HepG2 (cell line): Measurements from ENCODE around the gene PDZD8. TPM values are rescaled to one million over a fixed set of nuclear protein-coding genes. Genes with fewer than 3 reads are reported as not detected.

ENCODE experiments used
- ATAC-seq: fragments of 200-7000 bp; cut with Tn5 transposase; 3 replicates; pipeline ENCODE4 v1.9.1; 2020; ENCODE audit warnings: mild to moderate bottlenecking, moderate library complexity
- BruUV-seq: library from RNA; stranded (reverse); fragments of 400-500 nt; replicated peaks from 2 replicates; lab custom pipeline; 2021; lab: Mats Ljungman, UMichigan
- CTCF ChIA-PET: fragments of 300-600 bp; formaldehyde crosslinking; extraction: SDS; loops from one replicate; lab custom pipeline; 2021; ENCODE audit warnings: low total read pairs, inconsistent platforms, low intra/inter-chr PET ratio; lab: Yijun Ruan, JAX
- POLR2A ChIA-PET: fragments of 350-600 bp; sonication (Branson Sonifier 250); formaldehyde crosslinking; loops from one replicate; lab custom pipeline; 2020; ENCODE audit warnings: antibody characterized with exemption, inconsistent platforms; lab: Yijun Ruan, JAX
- DNase-seq: peaks from one replicate; pipeline ENCODE4 v3.0.0-alpha.2; 2015; ENCODE audit warnings: low spot score
- FAIRE-seq: peaks from 3 replicates; lab custom pipeline; 2011; peaks lifted over from hg19 to GRCh38; lab: Jason Lieb, UNC
- H2AFZ ChIP-seq: one replicate; pipeline ENCODE4 v1.6.1; 2011; ENCODE audit warnings: low read length, inconsistent platforms
- H3K27ac ChIP-seq: fragments of 300-600 bp; 3 replicates; pipeline ENCODE4 v1.8.0; 2011; ENCODE audit warnings: mixed run types, mild to moderate bottlenecking, mixed read lengths, low read length, inconsistent platforms; ENCODE audit not compliant: insufficient read depth; ENCODE audit errors: extremely low read length
- H3K27me3 ChIP-seq, 2 experiments: fragments of 200-600 bp in 1 of 2; 2 replicates in 1 of 2; 3 replicates in 1 of 2; pipeline versions ENCODE4 v1.6.0 to v1.8.0; 2011; ENCODE audit warnings: low read length in 2 of 2, mild to moderate bottlenecking in 2 of 2, moderate library complexity in 2 of 2, inconsistent platforms in 1 of 2; ENCODE audit not compliant: insufficient read depth in 2 of 2, control insufficient read depth in 1 of 2
- H3K36me3 ChIP-seq, 2 experiments: fragments of 200-600 bp in 1 of 2; replicated peaks in 1 of 2; 2 replicates in 1 of 2; 3 replicates in 1 of 2; pipeline versions ENCODE4 v1.5.1 to v1.8.0; 2011; ENCODE audit warnings: low read length in 2 of 2, inconsistent platforms in 1 of 2; ENCODE audit not compliant: insufficient read depth in 2 of 2, control insufficient read depth in 1 of 2
- H3K4me1 ChIP-seq: 2 replicates; pipeline ENCODE4 v1.5.1; 2012; ENCODE audit warnings: low read length, inconsistent platforms; ENCODE audit not compliant: insufficient read depth
- H3K4me2 ChIP-seq: 2 replicates; pipeline ENCODE4 v1.6.0; 2011; ENCODE audit warnings: low read depth, low read length, inconsistent platforms
- H3K4me3 ChIP-seq, 3 experiments: fragments of 200-600 bp in 1 of 3; sonication (generic), shearing (Covaris generic) in 1 of 3; replicated peaks in 1 of 3; 2 replicates each; pipeline ENCODE4 v1.5.1; 2011 to 2016; ENCODE audit warnings: low read length in 3 of 3, inconsistent platforms in 2 of 3, low read depth in 2 of 3, mild to moderate bottlenecking in 2 of 3, control low read depth in 1 of 3, mixed read lengths in 1 of 3; ENCODE audit not compliant: insufficient read depth in 1 of 3
- H3K79me2 ChIP-seq: one replicate; pipeline ENCODE4 v1.6.1; 2011; ENCODE audit warnings: low read length, inconsistent platforms; ENCODE audit not compliant: insufficient read depth
- H3K9ac ChIP-seq: 2 replicates; pipeline ENCODE4 v1.6.0; 2011; ENCODE audit warnings: mild to moderate bottlenecking, low read depth, low read length, inconsistent platforms; ENCODE audit not compliant: insufficient read depth
- H3K9me3 ChIP-seq: 2 replicates; pipeline ENCODE4 v1.5.1; 2012; ENCODE audit warnings: mild to moderate bottlenecking, low read length
- H4K20me1 ChIP-seq: 2 replicates; pipeline ENCODE4 v1.6.0; 2011; ENCODE audit warnings: inconsistent platforms, mild to moderate bottlenecking, low read length, moderate library complexity; ENCODE audit not compliant: insufficient read depth
- EZH2 ChIP-seq: conservative IDR thresholded peaks from 2 replicates; pipeline ENCODE4 v1.6.1; 2012; ENCODE audit warnings: mild to moderate bottlenecking, low read depth, low read length, moderate library complexity
- HNF4A ChIP-seq: sonication (generic); formaldehyde crosslinking; IDR thresholded peaks from 2 replicates; pipeline ENCODE4 v1.4.0; 2020; ENCODE audit warnings: missing genetic modification reagents
- KLF11 ChIP-seq: IDR thresholded peaks from 2 replicates; pipeline ENCODE4 v1.6.1; 2016; ENCODE audit warnings: missing compliant biosample characterization
- PHF21A ChIP-seq: sonication (generic); formaldehyde crosslinking; IDR thresholded peaks from 2 replicates; pipeline ENCODE4 v1.5.0; 2020; ENCODE audit warnings: mild to moderate bottlenecking, missing genetic modification reagents
- PHF8 ChIP-seq: sonication (generic); formaldehyde crosslinking; IDR thresholded peaks from 2 replicates; pipeline ENCODE4 v1.5.0; 2020; ENCODE audit warnings: missing genetic modification reagents
- REXO4 ChIP-seq: sonication (generic); formaldehyde crosslinking; IDR thresholded peaks from 2 replicates; pipeline ENCODE4 v1.8.0; 2022; ENCODE audit warnings: missing genetic modification reagents, mild to moderate bottlenecking, borderline replicate concordance
- RXRA ChIP-seq: sonication (generic); formaldehyde crosslinking; IDR thresholded peaks from 2 replicates; pipeline ENCODE4 v1.5.1; 2020; ENCODE audit warnings: missing genetic modification reagents
- SAP130 ChIP-seq: IDR thresholded peaks from 2 replicates; pipeline ENCODE4 v1.6.1; 2016; ENCODE audit warnings: low read depth
- SIX1 ChIP-seq: sonication (generic); formaldehyde crosslinking; IDR thresholded peaks from 2 replicates; pipeline ENCODE4 v1.4.0; 2020; ENCODE audit warnings: missing genetic modification reagents, borderline replicate concordance
- SRF ChIP-seq: IDR thresholded peaks from 2 replicates; pipeline ENCODE4 v1.6.1; 2011; ENCODE audit warnings: mild to moderate bottlenecking, low read depth, low read length, moderate library complexity
- ZNF556 ChIP-seq: sonication (generic); formaldehyde crosslinking; IDR thresholded peaks from 2 replicates; pipeline ENCODE4 v1.4.0; 2020; ENCODE audit warnings: mild to moderate bottlenecking, missing genetic modification reagents, borderline replicate concordance
- ZNF775 ChIP-seq: sonication (generic); formaldehyde crosslinking; IDR thresholded peaks from 2 replicates; pipeline ENCODE4 v1.4.0; 2020; ENCODE audit warnings: missing genetic modification reagents, mild to moderate bottlenecking, moderate library complexity, borderline replicate concordance
- WGBS: methylation state at CpG from one replicate; pipeline ENCODE4 v1.1.6; 2017; ENCODE audit warnings: low lambda C conversion rate; 5-methylcytosine and 5-hydroxymethylcytosine counted together
- in situ Hi-C: cut with HindIII; loops from 2 replicates; pipeline ENCODE4 v1.10.0; 2017; ENCODE audit warnings: low pct_unique_long_range_greater_than_20kb; ENCODE audit not compliant: extremely low pct_ligation_motif_present
- intact Hi-C: fragments of 100-400 bp; cut with micrococcal nuclease; formaldehyde crosslinking; loops from one replicate; pipeline ENCODE4 v1.10.0; 2022; ENCODE audit not compliant: unreplicated experiment
- polyA plus RNA-seq, 8 experiments: library from polyadenylated mRNA; depleted of rRNA in 3 of 8; stranded (reverse) in 7 of 8; unstranded in 1 of 8; fragments of >200 nt; fragmentation: Illumina TruSeq in 4 of 8; extraction: Trizol in 4 of 8; gene quantifications; 2 replicates each; pipeline versions ENCODE4 v1.2.1 to v1.2.3, GENCODE V29; 2011 to 2016; ENCODE audit warnings: low read depth in 4 of 8, missing spikeins in 1 of 8, mixed read lengths in 1 of 8; ENCODE audit not compliant: insufficient read depth in 1 of 8
- total RNA-seq, 5 experiments: library from RNA; depleted of rRNA; stranded (reverse); fragments of >200 nt; fragmentation: Illumina TruSeq; extraction: Trizol; gene quantifications; 2 replicates each; pipeline ENCODE4 v1.2.3, GENCODE V29; 2016; ENCODE audit warnings: low read depth in 1 of 5
- TF ChIP-seq, protein P1 (sequence below): sonication (generic); formaldehyde crosslinking; conservative IDR thresholded peaks from 2 replicates; pipeline ENCODE4 v1.8.0; 2022; ENCODE audit warnings: mild to moderate bottlenecking, moderate library complexity, missing genetic modification reagents
- TF ChIP-seq, protein P2 (sequence below): sonication (generic); formaldehyde crosslinking; conservative IDR thresholded peaks from 2 replicates; pipeline ENCODE4 v1.4.0; 2020; ENCODE audit warnings: missing genetic modification reagents
- TF ChIP-seq, protein P3 (sequence below): IDR thresholded peaks from 2 replicates; pipeline ENCODE4 v1.6.1; 2016; ENCODE audit warnings: control low read depth
- TF ChIP-seq, protein P4 (sequence below): sonication (generic); formaldehyde crosslinking; IDR thresholded peaks from 2 replicates; pipeline ENCODE4 v1.4.0; 2020; ENCODE audit warnings: missing genetic modification reagents, borderline replicate concordance
- TF ChIP-seq, protein P5 (sequence below): sonication (generic); formaldehyde crosslinking; IDR thresholded peaks from 2 replicates; pipeline ENCODE4 v1.4.0; 2020; ENCODE audit warnings: missing genetic modification reagents

Gene PDZD8
- total and polyA plus RNA-seq, 2 of the 13 experiments (the other 11 are each of a cell fraction or from before 2014, with no cell fraction given), result 11.2 to 32.0 TPM

DNA sequence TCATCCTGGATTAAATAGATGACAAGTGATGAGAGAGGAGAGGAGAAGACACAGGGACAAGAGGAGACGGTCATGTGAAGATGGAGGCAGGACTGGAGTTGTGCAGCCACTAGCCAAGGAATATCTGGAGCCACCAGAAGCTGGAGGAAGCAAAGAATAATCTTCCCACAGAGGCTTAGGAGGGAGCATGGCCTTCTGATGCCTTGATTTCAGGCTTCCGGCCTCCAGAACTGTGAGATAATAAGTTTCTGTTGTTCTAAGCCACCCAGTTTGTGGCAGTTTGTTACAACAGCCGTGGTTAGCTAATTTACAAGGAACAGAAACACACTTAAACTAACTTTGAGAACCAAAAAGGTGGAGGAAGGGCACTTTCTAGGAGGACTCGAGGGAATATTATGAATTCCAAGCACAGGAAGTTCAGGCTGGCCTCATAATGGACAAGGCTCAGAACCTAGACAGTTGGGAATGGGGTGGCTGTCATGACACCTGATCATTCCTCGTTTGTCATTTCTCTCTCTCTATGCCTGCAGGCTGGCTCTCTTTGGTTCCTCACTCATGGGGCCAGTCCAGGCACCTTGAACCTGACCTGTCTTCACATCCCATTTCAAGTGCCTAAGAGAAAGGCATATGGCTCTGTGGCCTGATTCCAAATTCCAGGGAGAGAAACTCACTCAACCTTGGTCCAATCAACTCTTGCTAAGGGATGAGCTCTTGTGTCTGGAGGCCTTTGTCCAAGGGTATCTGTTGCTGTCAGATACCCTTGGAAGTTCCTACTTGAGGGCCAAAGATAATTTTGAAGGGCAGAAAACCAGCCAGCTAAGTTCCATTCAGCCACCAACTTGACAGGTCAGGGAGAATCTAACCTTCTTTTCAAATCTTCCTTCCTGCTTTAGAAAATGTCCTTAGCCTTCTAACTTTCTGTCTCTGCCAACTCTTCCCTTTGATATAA lies 33.5 kb upstream of the PDZD8 start:
- no peak overlapping the region for H3K4me2 ChIP-seq
- intact Hi-C loops (loop anchor here (5.0 kb wide), 1 partner anchor 36 kb away; no protein-coding TSS in a partner anchor), in situ Hi-C loops (no loop called here)
- ATAC-seq (no peak), FAIRE-seq (no peak), DNase-seq (no peak)
- no peaks in the 10 kb centered on the region for H3K36me3 ChIP-seq
- no TSS peak for BruUV-seq
- 81% methylated on average over 5 of the region's 5 CpGs for WGBS
- H2AFZ ChIP-seq, result no peak overlapping the region
- CTCF ChIA-PET, result no interaction called here
- H3K79me2 ChIP-seq, result no peaks in the 10 kb centered on the region
- H3K27ac ChIP-seq, result no peak overlapping the region
- H3K9ac ChIP-seq, result no peak overlapping the region
- POLR2A ChIA-PET, result no interaction called here
- no peaks in the 10 kb centered on the region for H3K27me3 ChIP-seq
- no peak overlapping the region for H3K4me3 ChIP-seq
- H4K20me1 ChIP-seq, result no peaks in the 10 kb centered on the region
- H3K9me3 ChIP-seq, result no peaks in the 10 kb centered on the region
- H3K4me1 ChIP-seq, result peaks cover 56% of the 10 kb centered on the region
- TF ChIP-seq, protein P1, sequence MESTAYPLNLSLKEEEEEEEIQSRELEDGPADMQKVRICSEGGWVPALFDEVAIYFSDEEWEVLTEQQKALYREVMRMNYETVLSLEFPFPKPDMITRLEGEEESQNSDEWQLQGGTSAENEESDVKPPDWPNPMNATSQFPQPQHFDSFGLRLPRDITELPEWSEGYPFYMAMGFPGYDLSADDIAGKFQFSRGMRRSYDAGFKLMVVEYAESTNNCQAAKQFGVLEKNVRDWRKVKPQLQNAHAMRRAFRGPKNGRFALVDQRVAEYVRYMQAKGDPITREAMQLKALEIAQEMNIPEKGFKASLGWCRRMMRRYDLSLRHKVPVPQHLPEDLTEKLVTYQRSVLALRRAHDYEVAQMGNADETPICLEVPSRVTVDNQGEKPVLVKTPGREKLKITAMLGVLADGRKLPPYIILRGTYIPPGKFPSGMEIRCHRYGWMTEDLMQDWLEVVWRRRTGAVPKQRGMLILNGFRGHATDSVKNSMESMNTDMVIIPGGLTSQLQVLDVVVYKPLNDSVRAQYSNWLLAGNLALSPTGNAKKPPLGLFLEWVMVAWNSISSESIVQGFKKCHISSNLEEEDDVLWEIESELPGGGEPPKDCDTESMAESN (CRISPR knock-in tag), result no peak
- TF ChIP-seq PHF21A (CRISPR knock-in tag) (no peak), RXRA (no peak), KLF11 (CRISPR knock-in tag) (no peak), REXO4 (CRISPR knock-in tag) (no peak), PHF8 (CRISPR knock-in tag) (no peak), ZNF556 (CRISPR knock-in tag) (no peak), ZNF775 (CRISPR knock-in tag) (no peak), SRF (no peak), HNF4A (CRISPR knock-in tag) (no peak), SIX1 (CRISPR knock-in tag) (no peak), EZH2 (no peak), SAP130 (CRISPR knock-in tag) (no peak)
- TF ChIP-seq, protein P2, sequence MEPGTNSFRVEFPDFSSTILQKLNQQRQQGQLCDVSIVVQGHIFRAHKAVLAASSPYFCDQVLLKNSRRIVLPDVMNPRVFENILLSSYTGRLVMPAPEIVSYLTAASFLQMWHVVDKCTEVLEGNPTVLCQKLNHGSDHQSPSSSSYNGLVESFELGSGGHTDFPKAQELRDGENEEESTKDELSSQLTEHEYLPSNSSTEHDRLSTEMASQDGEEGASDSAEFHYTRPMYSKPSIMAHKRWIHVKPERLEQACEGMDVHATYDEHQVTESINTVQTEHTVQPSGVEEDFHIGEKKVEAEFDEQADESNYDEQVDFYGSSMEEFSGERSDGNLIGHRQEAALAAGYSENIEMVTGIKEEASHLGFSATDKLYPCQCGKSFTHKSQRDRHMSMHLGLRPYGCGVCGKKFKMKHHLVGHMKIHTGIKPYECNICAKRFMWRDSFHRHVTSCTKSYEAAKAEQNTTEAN (CRISPR knock-in tag), result no peak
- TF ChIP-seq, protein P3, sequence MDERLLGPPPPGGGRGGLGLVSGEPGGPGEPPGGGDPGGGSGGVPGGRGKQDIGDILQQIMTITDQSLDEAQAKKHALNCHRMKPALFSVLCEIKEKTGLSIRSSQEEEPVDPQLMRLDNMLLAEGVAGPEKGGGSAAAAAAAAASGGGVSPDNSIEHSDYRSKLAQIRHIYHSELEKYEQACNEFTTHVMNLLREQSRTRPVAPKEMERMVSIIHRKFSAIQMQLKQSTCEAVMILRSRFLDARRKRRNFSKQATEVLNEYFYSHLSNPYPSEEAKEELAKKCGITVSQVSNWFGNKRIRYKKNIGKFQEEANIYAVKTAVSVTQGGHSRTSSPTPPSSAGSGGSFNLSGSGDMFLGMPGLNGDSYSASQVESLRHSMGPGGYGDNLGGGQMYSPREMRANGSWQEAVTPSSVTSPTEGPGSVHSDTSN (CRISPR knock-in tag), result no peak
- TF ChIP-seq, protein P4, sequence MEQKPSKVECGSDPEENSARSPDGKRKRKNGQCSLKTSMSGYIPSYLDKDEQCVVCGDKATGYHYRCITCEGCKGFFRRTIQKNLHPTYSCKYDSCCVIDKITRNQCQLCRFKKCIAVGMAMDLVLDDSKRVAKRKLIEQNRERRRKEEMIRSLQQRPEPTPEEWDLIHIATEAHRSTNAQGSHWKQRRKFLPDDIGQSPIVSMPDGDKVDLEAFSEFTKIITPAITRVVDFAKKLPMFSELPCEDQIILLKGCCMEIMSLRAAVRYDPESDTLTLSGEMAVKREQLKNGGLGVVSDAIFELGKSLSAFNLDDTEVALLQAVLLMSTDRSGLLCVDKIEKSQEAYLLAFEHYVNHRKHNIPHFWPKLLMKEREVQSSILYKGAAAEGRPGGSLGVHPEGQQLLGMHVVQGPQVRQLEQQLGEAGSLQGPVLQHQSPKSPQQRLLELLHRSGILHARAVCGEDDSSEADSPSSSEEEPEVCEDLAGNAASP (CRISPR knock-in tag), result no peak
- TF ChIP-seq, protein P5, sequence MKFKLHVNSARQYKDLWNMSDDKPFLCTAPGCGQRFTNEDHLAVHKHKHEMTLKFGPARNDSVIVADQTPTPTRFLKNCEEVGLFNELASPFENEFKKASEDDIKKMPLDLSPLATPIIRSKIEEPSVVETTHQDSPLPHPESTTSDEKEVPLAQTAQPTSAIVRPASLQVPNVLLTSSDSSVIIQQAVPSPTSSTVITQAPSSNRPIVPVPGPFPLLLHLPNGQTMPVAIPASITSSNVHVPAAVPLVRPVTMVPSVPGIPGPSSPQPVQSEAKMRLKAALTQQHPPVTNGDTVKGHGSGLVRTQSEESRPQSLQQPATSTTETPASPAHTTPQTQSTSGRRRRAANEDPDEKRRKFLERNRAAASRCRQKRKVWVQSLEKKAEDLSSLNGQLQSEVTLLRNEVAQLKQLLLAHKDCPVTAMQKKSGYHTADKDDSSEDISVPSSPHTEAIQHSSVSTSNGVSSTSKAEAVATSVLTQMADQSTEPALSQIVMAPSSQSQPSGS (CRISPR knock-in tag), result no peak
